Psoas muscle (tissue), 8 donors: ENCODE results near the gene DEGS2. TPM values are rescaled to one million over a fixed set of nuclear protein-coding genes. Genes with fewer than 3 reads are reported as not detected.
A peak's percentile ranks its signal among the peaks of the same experiment; 100 is the strongest.
"Not testable (repeated sequence)": the region's sequence is repeated elsewhere in the genome, so short reads cannot be mapped to it uniquely, and the experiment has no call there.

ENCODE experiments used
- ATAC-seq, 4 donors: fragments of 200-7000 bp; cut with Tn5 transposase; one replicate each; pipeline ENCODE4 v1.9.1; 2020; ENCODE audit warnings: moderate library complexity in 3 of 4, mild to moderate bottlenecking in 2 of 4
- DNase-seq, 2 donors: peaks; one replicate each; pipeline ENCODE4 v3.0.0-alpha.2; 2020
- H3K27ac ChIP-seq: fragments of 200-600 bp; one replicate; pipeline ENCODE4 v1.8.0; 2022
- H3K27me3 ChIP-seq, 3 donors: fragments of 200-600 bp in 1 of 3; one replicate each; pipeline versions ENCODE4 v1.6.1 to v1.8.0; 2013 to 2022; ENCODE audit warnings: low read length in 2 of 3, mild to moderate bottlenecking in 2 of 3, moderate library complexity in 1 of 3; ENCODE audit not compliant: insufficient read depth in 3 of 3
- H3K36me3 ChIP-seq, 2 donors: fragments of 200-600 bp in 1 of 2; one replicate each; pipeline versions ENCODE4 v1.6.1 to v1.8.0; 2013 to 2022; ENCODE audit warnings: low read depth in 1 of 2, mild to moderate bottlenecking in 1 of 2, moderate library complexity in 1 of 2; ENCODE audit not compliant: insufficient read depth in 1 of 2
- H3K4me1 ChIP-seq: fragments of 200-600 bp; one replicate; pipeline ENCODE4 v1.8.0; 2022
- H3K4me3 ChIP-seq: fragments of 200-600 bp; one replicate; pipeline ENCODE4 v1.8.0; 2022; ENCODE audit warnings: mild to moderate bottlenecking
- H3K9me3 ChIP-seq: fragments of 200-600 bp; one replicate; pipeline ENCODE4 v1.8.0; 2022
- WGBS, 3 donors: extraction: QIAGEN DNeasy Blood & Tissue Kit; methylation state at CpG; one replicate each; pipeline versions ENCODE4 v1.1.6 to v1.1.7; 2013; 5-methylcytosine and 5-hydroxymethylcytosine counted together
- intact Hi-C, 2 donors: fragments of 100-400 bp; cut with DNase I; formaldehyde crosslinking; loops; one replicate each; pipeline versions ENCODE4 v1.11.0 to v1.14.2; 2022
- polyA plus RNA-seq, 3 donors: library from polyadenylated mRNA; stranded (reverse); fragments of 200-250 nt; gene quantifications; one replicate each; pipeline ENCODE4 v1.2.3, GENCODE V29; 2013
- total RNA-seq, 4 donors: library from RNA; stranded (reverse); fragmentation: NEBNext Ultra II Directional in 2 of 4; extraction: Animal tissue kit (Norgen Biotek cat#: 25700) in 2 of 4; gene quantifications; one replicate each; pipeline versions ENCODE4 v1.2.1 to v1.2.4, GENCODE V29; 2021 to 2023
- TF ChIP-seq, protein P1 (sequence below): fragments of 200-600 bp; IDR thresholded peaks from one replicate; pipeline ENCODE4 v1.8.0; 2022; ENCODE audit warnings: antibody characterized with exemption
- donor health status: healthy with polysubstance abuse.
- donor health status: DM: no; HTN: no; CAD: no; lungs with moderate emphysema.
- donor health status: Bipolar disorder and iron deficiency.
- donor health status: healthy.
- donor health status: DM: yes; HTN: yes; CAD: no.
- donor health status: DM: no; HTN: no; CAD: no.
- donor health status: DM: no; HTN: no; CAD: no.
- donor health status: DM: yes; HTN: yes; CAD: no.

DEGS2 gene
- total and polyA plus RNA-seq, 7 donors: 0.04 to 0.39 (median 0.24) TPM; not detected in 3

DNA sequence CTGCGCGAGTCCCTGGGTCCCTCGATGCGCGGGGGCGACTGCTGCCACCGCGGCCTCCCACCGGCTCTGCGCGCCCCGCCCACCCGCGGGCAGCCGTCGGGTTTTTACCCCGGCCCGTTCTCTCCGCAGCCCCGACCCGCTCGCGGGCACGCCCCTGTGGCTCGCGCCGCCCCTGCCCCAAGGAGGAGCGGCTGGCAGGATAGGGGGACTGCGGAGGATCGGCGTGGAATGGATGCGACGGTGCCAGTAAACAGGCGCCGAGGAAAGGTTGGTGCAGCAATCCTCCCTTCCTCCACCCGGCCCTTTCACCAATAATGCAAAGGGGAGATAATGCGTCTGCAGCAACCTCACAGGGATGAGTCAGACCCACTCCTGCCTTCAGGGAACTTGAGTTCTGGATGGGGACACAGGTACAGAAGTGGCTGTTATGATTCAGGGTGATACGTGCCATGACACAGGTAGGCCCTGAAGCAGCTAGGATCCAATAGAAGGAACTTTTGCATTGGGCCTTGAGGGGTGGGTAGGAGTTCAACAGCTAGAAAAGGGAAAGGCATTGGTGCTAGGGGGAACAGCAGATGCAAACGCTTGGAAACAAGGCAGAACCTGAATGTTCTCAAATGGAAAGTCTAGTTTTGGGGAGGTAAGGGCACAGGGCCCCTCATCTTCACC, 554 bp upstream of the DEGS2 start:
- TF ChIP-seq, protein P1, sequence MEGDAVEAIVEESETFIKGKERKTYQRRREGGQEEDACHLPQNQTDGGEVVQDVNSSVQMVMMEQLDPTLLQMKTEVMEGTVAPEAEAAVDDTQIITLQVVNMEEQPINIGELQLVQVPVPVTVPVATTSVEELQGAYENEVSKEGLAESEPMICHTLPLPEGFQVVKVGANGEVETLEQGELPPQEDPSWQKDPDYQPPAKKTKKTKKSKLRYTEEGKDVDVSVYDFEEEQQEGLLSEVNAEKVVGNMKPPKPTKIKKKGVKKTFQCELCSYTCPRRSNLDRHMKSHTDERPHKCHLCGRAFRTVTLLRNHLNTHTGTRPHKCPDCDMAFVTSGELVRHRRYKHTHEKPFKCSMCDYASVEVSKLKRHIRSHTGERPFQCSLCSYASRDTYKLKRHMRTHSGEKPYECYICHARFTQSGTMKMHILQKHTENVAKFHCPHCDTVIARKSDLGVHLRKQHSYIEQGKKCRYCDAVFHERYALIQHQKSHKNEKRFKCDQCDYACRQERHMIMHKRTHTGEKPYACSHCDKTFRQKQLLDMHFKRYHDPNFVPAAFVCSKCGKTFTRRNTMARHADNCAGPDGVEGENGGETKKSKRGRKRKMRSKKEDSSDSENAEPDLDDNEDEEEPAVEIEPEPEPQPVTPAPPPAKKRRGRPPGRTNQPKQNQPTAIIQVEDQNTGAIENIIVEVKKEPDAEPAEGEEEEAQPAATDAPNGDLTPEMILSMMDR: no peak
- ATAC-seq (no peak), DNase-seq (no peak)
- 8 to 17% (median 10%) methylated on average over 27 to 39 of the region's 39 CpGs for WGBS, 3 donors
- H3K27ac ChIP-seq: no peak overlapping the region
- peak overlapping the region; percentile 63 for H3K4me3 ChIP-seq
- peaks cover 0 to 48% (median 20%) of the 10 kb centered on the region in 3 donors for H3K27me3 ChIP-seq
- intact Hi-C loops: no loop called here
- no peaks in the 10 kb centered on the region for H3K36me3 ChIP-seq
- H3K9me3 ChIP-seq: no peaks in the 10 kb centered on the region
- H3K4me1 ChIP-seq: peaks cover 9% of the 10 kb centered on the region

GRCh38 chr14:100158566-100159093, 815 bp downstream of the DEGS2 start:
- ATAC-seq (no peak), DNase-seq (no peak)
- 12 to 21% (median 17%) methylated on average over 27 to 32 of the region's 32 CpGs for WGBS, 3 donors
- no peak overlapping the region for H3K27ac ChIP-seq
- H3K4me3 ChIP-seq: peak overlapping the region; percentile 63
- H3K27me3 ChIP-seq: peaks cover 0 to 48% (median 23%) of the 10 kb centered on the region in 3 donors
- intact Hi-C loops: no loop called here
- no peaks in the 10 kb centered on the region for H3K9me3 ChIP-seq
- H3K4me1 ChIP-seq: peaks cover 9% of the 10 kb centered on the region
- H3K36me3 ChIP-seq: no peaks in the 10 kb centered on the region
- TF ChIP-seq, protein P1: no peak

DNA sequence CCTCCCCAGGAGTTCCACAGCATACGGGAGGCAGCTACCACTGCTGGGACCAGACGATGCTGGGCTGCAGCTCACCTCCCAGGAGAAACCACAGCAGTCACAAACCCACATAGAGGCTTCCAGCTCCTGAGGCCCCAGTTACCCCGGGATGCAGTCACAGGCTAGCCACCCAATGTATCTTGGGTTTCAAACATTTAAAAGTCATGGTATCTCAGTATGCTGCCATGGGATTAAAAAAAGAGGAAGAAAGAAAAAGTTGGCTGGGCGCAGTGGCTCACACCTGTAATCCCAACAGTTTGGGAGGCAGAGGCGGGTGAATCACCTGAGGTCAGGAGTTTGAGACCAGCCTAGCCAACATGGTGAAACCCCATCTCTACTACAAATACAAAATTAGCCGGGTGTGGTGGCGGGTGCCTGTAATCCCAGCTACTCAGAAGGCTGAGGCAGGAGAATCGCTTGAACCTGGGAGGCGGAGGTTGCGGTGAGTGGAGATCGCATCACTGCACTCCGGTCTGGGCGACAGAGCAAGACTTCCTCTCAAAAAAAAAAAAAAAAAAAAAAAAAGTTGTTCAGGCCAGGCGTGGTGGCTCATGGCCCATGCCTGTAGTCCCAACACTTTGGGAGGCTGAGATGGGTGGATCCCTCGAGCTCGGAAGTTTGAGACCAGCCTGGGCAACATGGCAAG, 1.8 kb downstream of the DEGS2 start:
- H3K4me1 ChIP-seq, DNase-seq, ATAC-seq, H3K4me3 ChIP-seq, H3K9me3 ChIP-seq, H3K27ac ChIP-seq, H3K36me3 ChIP-seq, intact Hi-C loops: not testable (repeated sequence)
- WGBS, 3 donors: 89 to 94% (median 92%) methylated on average over 16 of the region's 16 CpGs
- H3K27me3 ChIP-seq: peaks cover 0 to 48% (median 23%) of the 10 kb centered on the region in 3 donors

- TF ChIP-seq, protein P1: no peak
- intact Hi-C loops: no loop called here
- ATAC-seq (no peak), DNase-seq (no peak)
- Histone ChIP-seq H3K4me1 (peaks cover 9% of the 10 kb centered on the region), H3K36me3 (no peaks in the 10 kb centered on the region), H3K27me3 (peaks cover 0 to 48% (median 23%) of the 10 kb centered on the region in 3 donors), H3K4me3 (no peak overlapping the region), H3K27ac (no peak overlapping the region), H3K9me3 (no peaks in the 10 kb centered on the region)
- 74 to 90% (median 82%) methylated on average over 5 to 6 of the region's 6 CpGs for WGBS, 3 donors
Observed at GRCh38 chr14:100156776-100157175, 2.7 kb downstream of the DEGS2 start.
